ENCODE measurements around the gene FRYL. TPM values are rescaled to one million over a fixed set of nuclear protein-coding genes. Genes with fewer than 3 reads are reported as not detected.

The FRYL gene
- total and polyA plus RNA-seq, 7 experiments from 2014 or later: 25.4 to 126 (median 102) TPM

- no peaks in the 10 kb centered on the region for H3K27me3 ChIP-seq (ENCODE audit: control insufficient read depth in 2 of 2, insufficient read depth in 2 of 2, low read length in 2 of 2)
- H3K4me1 Mint-ChIP-seq: peaks cover 0 to 7% (median 0%) of the 10 kb centered on the region in 7 donors
- no peak overlapping the region for H3K4me3 ChIP-seq (ENCODE audit: low read length)
- CTCF ChIA-PET: interaction anchor here (0.5 to 3.5 kb wide), 16 partner anchors 16 to 384 kb away, joined by 3 to 35 read pairs (median 4); partner anchors contain the start of genes FRYL and OCIAD2
- H3K27ac ChIP-seq (ENCODE audit: low read depth, low read length): no peak overlapping the region
- H3K27me3 Mint-ChIP-seq: no peaks in the 10 kb centered on the region
- no peak overlapping the region for H3K4me3 Mint-ChIP-seq
- no peaks in the 10 kb centered on the region for H3K9me3 Mint-ChIP-seq
- POLR2A ChIA-PET: interaction anchor here (0.9 to 1.6 kb wide), 4 partner anchors 202 to 328 kb away, joined by 3 to 5 read pairs (median 4); partner anchors contain the start of genes FRYL and OCIAD2
- H3K27ac Mint-ChIP-seq: peak overlapping the region in 6 of 9 donors; percentile 28 to 79 (median 52)
- H3K36me3 ChIP-seq (ENCODE audit: control insufficient read depth in 2 of 3, insufficient read depth in 3 of 3, low read length in 3 of 3): peaks cover 0 to 25% (median 12%) of the 10 kb centered on the region in 3 experiments
- H3K4me1 ChIP-seq (ENCODE audit: control insufficient read depth in 2 of 2, insufficient read depth in 2 of 2, low read length in 2 of 2): no peaks in the 10 kb centered on the region
- peaks cover 0 to 14% (median 11%) of the 10 kb centered on the region in 5 donors for H3K36me3 Mint-ChIP-seq
- no peaks in the 10 kb centered on the region for H3K9me3 ChIP-seq (ENCODE audit: control insufficient read depth in 2 of 3, low read length in 3 of 3)
- intact Hi-C loops (cut with micrococcal nuclease): loop anchor here (1.0 to 10.0 kb wide), 8 partner anchors 102 to 385 kb away; partner anchors contain the start of genes FRYL (in 2 of the 2), OCIAD1 (in 2 of the 2) and OCIAD2 (in 2 of the 2)
- peak; percentile 95 for ATAC-seq
- DNase-seq: peak in 8 of 9 donors; percentile 29 to 66 (median 50)
Observed at GRCh38 chr4:48578132-48578968, 201.7 kb downstream of the FRYL start.

GRCh38 chr4:48575964-48576363 lies 204.1 kb downstream of the FRYL start:
- ATAC-seq (no peak), DNase-seq (no peak)
- H3K36me3 Mint-ChIP-seq: peaks cover 10 to 25% (median 17%) of the 10 kb centered on the region in 5 donors
- H3K9me3 Mint-ChIP-seq: no peaks in the 10 kb centered on the region
- H3K4me3 Mint-ChIP-seq: no peak overlapping the region
- POLR2A ChIA-PET: no interaction called here
- H3K27me3 Mint-ChIP-seq: no peaks in the 10 kb centered on the region
- Histone ChIP-seq H3K27ac (ENCODE audit: low read depth, low read length) (no peak overlapping the region), H3K4me1 (ENCODE audit: control insufficient read depth in 2 of 2, insufficient read depth in 2 of 2, low read length in 2 of 2) (no peaks in the 10 kb centered on the region), H3K9me3 (ENCODE audit: control insufficient read depth in 2 of 3, low read length in 3 of 3) (no peaks in the 10 kb centered on the region), H3K4me3 (ENCODE audit: low read length) (no peak overlapping the region), H3K36me3 (ENCODE audit: control insufficient read depth in 2 of 3, insufficient read depth in 3 of 3, low read length in 3 of 3) (peaks cover 8 to 34% (median 12%) of the 10 kb centered on the region in 3 experiments), H3K27me3 (ENCODE audit: control insufficient read depth in 2 of 2, insufficient read depth in 2 of 2, low read length in 2 of 2) (no peaks in the 10 kb centered on the region)
- intact Hi-C loops (cut with micrococcal nuclease): loop anchor here in 1 of 2 donors (10.0 kb wide), 1 partner anchor 259 kb away; the partner anchor contains the start of gene OCIAD1
- H3K4me1 Mint-ChIP-seq: peaks cover 0 to 7% (median 0%) of the 10 kb centered on the region in 7 donors
- H3K27ac Mint-ChIP-seq: no peak overlapping the region
- CTCF ChIA-PET: no interaction called here

- ChIA-PET CTCF (no interaction called here), POLR2A (no interaction called here)
- Histone ChIP-seq H3K4me1 (ENCODE audit: control insufficient read depth in 2 of 2, insufficient read depth in 2 of 2, low read length in 2 of 2) (no peaks in the 10 kb centered on the region), H3K9me3 (ENCODE audit: control insufficient read depth in 2 of 3, low read length in 3 of 3) (no peaks in the 10 kb centered on the region), H3K36me3 (ENCODE audit: control insufficient read depth in 2 of 3, insufficient read depth in 3 of 3, low read length in 3 of 3) (peaks cover 8 to 62% (median 27%) of the 10 kb centered on the region in 3 experiments), H3K27ac (ENCODE audit: low read depth, low read length) (no peak overlapping the region), H3K27me3 (ENCODE audit: control insufficient read depth in 2 of 2, insufficient read depth in 2 of 2, low read length in 2 of 2) (no peaks in the 10 kb centered on the region), H3K4me3 (ENCODE audit: low read length) (no peak overlapping the region)
- no peak for ATAC-seq
- Mint-ChIP-seq H3K4me1 (no peaks in the 10 kb centered on the region), H3K4me3 (no peak overlapping the region), H3K27me3 (no peaks in the 10 kb centered on the region), H3K27ac (no peak overlapping the region), H3K36me3 (peaks cover 14 to 38% (median 22%) of the 10 kb centered on the region in 5 donors), H3K9me3 (no peaks in the 10 kb centered on the region)
- intact Hi-C loops (cut with micrococcal nuclease): loop anchor here in 1 of 2 donors (10.0 kb wide), 1 partner anchor 263 kb away; the partner anchor contains the start of gene OCIAD1
- DNase-seq: no peak
Observed at GRCh38 chr4:48571471-48571870, 208.6 kb downstream of the FRYL start.

- H3K36me3 Mint-ChIP-seq: peaks cover 13 to 41% (median 27%) of the 10 kb centered on the region in 5 donors
- H3K27me3 ChIP-seq (ENCODE audit: control insufficient read depth in 2 of 2, insufficient read depth in 2 of 2, low read length in 2 of 2): no peaks in the 10 kb centered on the region
- no peaks in the 10 kb centered on the region for H3K4me1 Mint-ChIP-seq
- no peaks in the 10 kb centered on the region for H3K4me1 ChIP-seq (ENCODE audit: control insufficient read depth in 2 of 2, insufficient read depth in 2 of 2, low read length in 2 of 2)
- no peak overlapping the region for H3K27ac Mint-ChIP-seq
- no peak overlapping the region for H3K4me3 Mint-ChIP-seq
- DNase-seq (no peak), ATAC-seq (no peak)
- H3K9me3 Mint-ChIP-seq: no peaks in the 10 kb centered on the region
- H3K4me3 ChIP-seq (ENCODE audit: low read length): no peak overlapping the region
- no peak overlapping the region for H3K27ac ChIP-seq (ENCODE audit: low read depth, low read length)
- intact Hi-C loops (cut with micrococcal nuclease): loop anchor here in 1 of 2 donors (10.0 kb wide), 1 partner anchor 264 kb away; the partner anchor contains the start of gene OCIAD1
- peaks cover 12 to 65% (median 27%) of the 10 kb centered on the region in 3 experiments for H3K36me3 ChIP-seq (ENCODE audit: control insufficient read depth in 2 of 3, insufficient read depth in 3 of 3, low read length in 3 of 3)
- H3K9me3 ChIP-seq (ENCODE audit: control insufficient read depth in 2 of 3, low read length in 3 of 3): no peaks in the 10 kb centered on the region
- CTCF ChIA-PET: no interaction called here
- POLR2A ChIA-PET: no interaction called here
- no peaks in the 10 kb centered on the region for H3K27me3 Mint-ChIP-seq
Observed at GRCh38 chr4:48570646-48571220, 209.3 kb downstream of the FRYL start.

GRCh38 chr4:48566034-48566384 lies 214.1 kb downstream of the FRYL start:
- H3K36me3 Mint-ChIP-seq: peaks cover 5 to 45% (median 26%) of the 10 kb centered on the region in 5 donors
- CTCF ChIA-PET: no interaction called here
- no peak overlapping the region for H3K27ac Mint-ChIP-seq

GRCh38 chr4:48565362-48566033 lies 214.6 kb downstream of the FRYL start:
- intact Hi-C loops (cut with micrococcal nuclease): no loop called here
- H3K27ac ChIP-seq (ENCODE audit: low read depth, low read length): no peak overlapping the region
- no peak for DNase-seq
- CTCF ChIA-PET: no interaction called here
- no peak for ATAC-seq
- H3K4me3 ChIP-seq (ENCODE audit: low read length): no peak overlapping the region
- H3K4me1 ChIP-seq (ENCODE audit: control insufficient read depth in 2 of 2, insufficient read depth in 2 of 2, low read length in 2 of 2): no peaks in the 10 kb centered on the region
- Mint-ChIP-seq H3K27me3 (no peaks in the 10 kb centered on the region), H3K36me3 (peaks cover 5 to 45% (median 30%) of the 10 kb centered on the region in 5 donors), H3K4me3 (no peak overlapping the region), H3K27ac (no peak overlapping the region), H3K9me3 (peaks cover 0 to 1% (median 0%) of the 10 kb centered on the region in 11 donors), H3K4me1 (no peaks in the 10 kb centered on the region)
- peaks cover 8 to 61% (median 23%) of the 10 kb centered on the region in 3 experiments for H3K36me3 ChIP-seq (ENCODE audit: control insufficient read depth in 2 of 3, insufficient read depth in 3 of 3, low read length in 3 of 3)
- POLR2A ChIA-PET: no interaction called here
- H3K27me3 ChIP-seq (ENCODE audit: control insufficient read depth in 2 of 2, insufficient read depth in 2 of 2, low read length in 2 of 2): no peaks in the 10 kb centered on the region
- H3K9me3 ChIP-seq (ENCODE audit: control insufficient read depth in 2 of 3, low read length in 3 of 3): no peaks in the 10 kb centered on the region

More at GRCh38 chr4:48566034-48566384, 214.1 kb downstream of the FRYL start:
- H3K9me3 ChIP-seq (ENCODE audit: control insufficient read depth in 2 of 3, low read length in 3 of 3): no peaks in the 10 kb centered on the region
- Mint-ChIP-seq H3K4me1 (no peaks in the 10 kb centered on the region), H3K4me3 (no peak overlapping the region), H3K27me3 (no peaks in the 10 kb centered on the region), H3K9me3 (peaks cover 0 to 1% (median 0%) of the 10 kb centered on the region in 11 donors)
- no peak overlapping the region for H3K27ac ChIP-seq (ENCODE audit: low read depth, low read length)
- DNase-seq: no peak
- H3K27me3 ChIP-seq (ENCODE audit: control insufficient read depth in 2 of 2, insufficient read depth in 2 of 2, low read length in 2 of 2): no peaks in the 10 kb centered on the region
- no peak for ATAC-seq
- H3K36me3 ChIP-seq (ENCODE audit: control insufficient read depth in 2 of 3, insufficient read depth in 3 of 3, low read length in 3 of 3): peaks cover 8 to 61% (median 26%) of the 10 kb centered on the region in 3 experiments
- intact Hi-C loops (cut with micrococcal nuclease): no loop called here
- H3K4me3 ChIP-seq (ENCODE audit: low read length): no peak overlapping the region
- no peaks in the 10 kb centered on the region for H3K4me1 ChIP-seq (ENCODE audit: control insufficient read depth in 2 of 2, insufficient read depth in 2 of 2, low read length in 2 of 2)
- POLR2A ChIA-PET: no interaction called here

Data from naive thymus-derived CD4-positive, alpha-beta T cell (primary cell).